MG63 (cell line): ENCODE results near the gene AGER. TPM values are rescaled to one million over a fixed set of nuclear protein-coding genes. Genes with fewer than 3 reads are reported as not detected.
A peak's percentile ranks its signal among the peaks of the same experiment; 100 is the strongest.
"Not testable (repeated sequence)": the region's sequence is repeated elsewhere in the genome, so short reads cannot be mapped to it uniquely, and the experiment has no call there.

Experiments used
- DNase-seq: peaks from one replicate; pipeline ENCODE4 v3.0.0-alpha.2; 2020
- H3K27me3 ChIP-seq: fragments of 250-450 bp; sonication (Bioruptor Pico); 2 replicates; pipeline ENCODE4 v1.5.1; 2020; ENCODE audit warnings: mild to moderate bottlenecking, moderate library complexity
- H3K36me3 ChIP-seq: fragments of 250-450 bp; sonication (Bioruptor Pico); 2 replicates; pipeline ENCODE4 v1.5.1; 2020; ENCODE audit warnings: mild to moderate bottlenecking, moderate library complexity
- H3K4me3 ChIP-seq: fragments of 250-450 bp; sonication (Bioruptor Pico); 2 replicates; pipeline ENCODE4 v1.5.1; 2020; ENCODE audit warnings: mild to moderate bottlenecking, moderate library complexity
- H3K9me3 ChIP-seq: fragments of 250-450 bp; sonication (Bioruptor Pico); 2 replicates; pipeline ENCODE4 v1.5.1; 2020; ENCODE audit warnings: mild to moderate bottlenecking, moderate library complexity
- total RNA-seq: library from RNA; depleted of rRNA; stranded (reverse); fragments of >200 nt; shearing (Covaris generic); gene quantifications from 2 replicates; pipeline ENCODE4 v1.2.3, GENCODE V29; 2014; ENCODE audit warnings: low replicate concordance

Gene AGER
- total RNA-seq, 1 experiment from 2014 or later = 1.4 TPM

GRCh38 chr6:32190911-32191677, 7.0 kb upstream of the AGER start:
- no peak overlapping the region for H3K4me3 ChIP-seq
- H3K27me3 ChIP-seq = no peaks in the 10 kb centered on the region
- H3K36me3 ChIP-seq = peaks cover 5% of the 10 kb centered on the region; the same call in 1 of the 2 replicates
- DNase-seq = no peak
- no peaks in the 10 kb centered on the region for H3K9me3 ChIP-seq

DNA sequence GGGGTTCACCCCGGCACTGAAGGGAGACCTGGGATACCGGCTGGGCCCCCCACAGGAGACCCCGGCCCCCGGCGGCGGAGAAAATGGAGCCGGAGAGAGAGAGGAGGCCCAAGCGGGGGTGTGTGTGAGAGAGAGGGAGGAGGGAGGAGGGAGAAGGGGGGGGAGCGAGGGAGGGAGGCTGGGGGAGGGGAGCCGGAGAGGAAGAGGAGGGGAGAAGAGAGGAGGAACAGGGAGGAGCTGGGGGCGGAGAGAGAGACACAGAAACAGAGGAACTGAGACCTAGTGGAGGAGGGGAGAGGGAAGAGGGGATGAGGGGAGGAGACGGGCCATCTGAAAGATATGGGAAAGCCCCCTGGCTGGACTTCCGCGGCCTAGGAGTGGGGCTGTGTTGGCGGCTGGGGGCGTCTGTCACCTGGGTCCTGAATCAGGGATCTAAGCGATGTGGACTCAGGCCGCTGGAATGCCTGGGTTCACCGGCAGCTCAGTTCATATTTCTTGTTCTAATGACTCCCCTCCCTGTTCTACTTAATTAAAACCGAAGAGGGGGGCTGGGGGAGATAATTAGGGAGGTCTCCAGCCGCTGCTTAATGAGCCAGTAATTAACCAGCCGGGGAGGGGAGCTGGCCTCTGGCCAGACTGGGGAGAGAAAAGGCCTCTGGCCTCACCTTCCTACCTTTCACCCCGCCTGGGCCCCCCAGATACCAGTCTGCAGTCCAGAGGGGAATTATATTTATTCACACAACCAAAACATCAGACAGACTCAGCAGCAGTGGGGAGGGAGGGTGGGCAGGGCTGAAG, 6.2 kb upstream of the AGER start, which contains the start of gene PBX2:
TSS of gene PBX2 (minus strand) at position 149 of the 798 bp plus-strand sequence. CDS start 287 bp downstream, outside the sequence.
- H3K9me3 ChIP-seq = no peaks in the 10 kb centered on the region
- peak within 1 kb of the TSS; percentile 59 for H3K4me3 ChIP-seq
- peak; percentile 83 for DNase-seq
- H3K36me3 ChIP-seq = peaks cover 5% of the 10 kb centered on the region; the same call in 1 of the 2 replicates
- no peaks in the 10 kb centered on the region for H3K27me3 ChIP-seq

DNA sequence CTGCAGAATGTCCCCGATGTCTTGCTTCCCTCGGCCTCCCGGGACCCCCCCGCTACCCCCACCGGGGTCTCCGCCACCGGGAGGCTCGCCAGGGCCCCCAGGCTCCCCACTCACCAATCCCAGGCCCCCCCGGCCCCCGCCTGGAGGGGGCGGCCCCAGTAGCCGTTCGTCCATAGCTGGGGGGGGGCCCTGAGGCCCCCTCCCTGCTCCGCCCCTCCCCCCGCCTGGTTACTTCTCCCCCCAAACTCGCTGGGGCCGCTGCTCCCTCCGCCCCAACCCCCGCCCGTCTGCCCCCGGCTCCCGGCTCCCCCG, 5.6 kb upstream of the AGER start:
- Histone ChIP-seq H3K27me3 (no peaks in the 10 kb centered on the region), H3K9me3 (no peaks in the 10 kb centered on the region), H3K4me3 (peak overlapping the region; percentile 59), H3K36me3 (peaks cover 5% of the 10 kb centered on the region; the same call in 1 of the 2 replicates)
- no peak for DNase-seq

DNA sequence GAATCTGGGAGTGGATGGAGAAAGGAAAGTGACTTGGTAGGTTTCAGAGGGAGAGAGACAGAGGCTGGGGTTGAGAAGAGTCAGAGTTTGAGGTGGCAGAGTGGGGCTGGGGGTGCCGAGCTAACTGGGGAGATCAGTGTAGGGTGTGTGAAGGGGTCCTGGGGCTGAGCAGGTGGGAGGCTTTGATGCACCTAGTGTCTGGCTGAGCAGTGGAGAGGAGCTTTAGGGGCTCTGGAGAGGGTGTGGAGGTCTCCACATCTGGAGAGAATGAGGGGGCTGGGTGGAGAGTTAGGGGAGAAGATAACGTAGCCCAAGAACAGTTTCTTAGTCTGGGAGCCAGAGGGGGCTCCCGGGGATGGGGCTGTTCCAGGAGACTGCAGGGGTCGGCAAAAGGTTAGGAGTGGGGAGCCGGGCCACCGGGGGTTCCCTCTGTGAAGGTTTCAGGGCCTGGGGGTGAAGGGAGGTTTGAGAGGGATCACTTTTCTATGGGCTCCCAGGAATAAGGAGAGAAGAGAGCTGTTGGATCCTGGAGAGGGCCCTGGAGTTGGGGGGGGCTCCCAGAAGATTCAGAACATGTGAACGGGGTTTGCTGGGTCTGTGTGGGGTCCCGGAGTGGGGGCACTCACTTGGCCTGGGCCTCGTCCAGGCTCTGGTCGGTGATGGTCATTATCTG, 5.2 kb upstream of the AGER start:
- H3K9me3 ChIP-seq = no peaks in the 10 kb centered on the region
- no peak for DNase-seq
- H3K27me3 ChIP-seq = no peaks in the 10 kb centered on the region
- H3K36me3 ChIP-seq = peaks cover 5% of the 10 kb centered on the region; the same call in 1 of the 2 replicates
- H3K4me3 ChIP-seq = peak overlapping the region; percentile 59

GRCh38 chr6:32188381-32189068, 4.5 kb upstream of the AGER start:
- H3K4me3 ChIP-seq = peak overlapping the region; percentile 59
- DNase-seq = no peak
- H3K9me3 ChIP-seq = no peaks in the 10 kb centered on the region
- no peaks in the 10 kb centered on the region for H3K27me3 ChIP-seq
- peaks cover 5% of the 10 kb centered on the region; the same call in 1 of the 2 replicates for H3K36me3 ChIP-seq

DNA sequence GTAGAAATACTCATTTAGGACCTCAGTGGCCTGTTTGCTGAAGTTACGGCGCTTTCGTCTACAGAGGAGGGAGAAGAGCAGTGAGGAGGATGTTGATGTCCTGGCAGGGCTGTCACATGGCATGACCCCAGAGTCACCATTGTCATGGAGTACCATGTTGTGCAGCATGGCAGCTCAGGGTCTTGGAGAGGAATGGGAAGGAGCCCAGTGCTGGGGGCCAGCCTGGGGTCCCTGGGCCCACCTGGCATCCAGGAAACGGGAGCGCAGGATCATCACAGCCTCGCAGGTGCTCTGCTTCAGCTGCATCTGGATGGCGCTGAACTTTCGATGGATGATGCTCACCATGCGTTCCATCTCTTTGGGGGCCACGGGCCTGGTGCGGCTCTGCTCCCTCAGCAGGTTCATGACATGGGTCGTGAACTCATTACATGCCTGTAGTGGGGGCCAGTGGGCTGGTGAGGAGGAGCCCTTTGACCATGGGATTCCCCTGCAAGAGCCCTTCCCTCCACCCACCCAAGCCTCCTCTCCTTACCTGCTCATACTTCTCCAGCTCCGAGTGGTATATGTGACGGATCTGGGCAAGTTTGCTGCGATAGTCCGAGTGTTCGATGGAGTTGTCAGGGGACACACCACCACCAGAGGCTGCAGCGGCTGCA, 3.8 kb upstream of the AGER start:
- not testable (repeated sequence) for H3K4me3 ChIP-seq

GRCh38 chr6:32187009-32187709, 3.1 kb upstream of the AGER start:
- Histone ChIP-seq H3K27me3 (no peaks in the 10 kb centered on the region), H3K36me3 (peaks cover 5% of the 10 kb centered on the region; the same call in 1 of the 2 replicates), H3K4me3 (no peak overlapping the region), H3K9me3 (no peaks in the 10 kb centered on the region)
- DNase-seq = no peak

More for the DNA sequence above, 3.8 kb upstream of the AGER start:
- not testable (repeated sequence) for DNase-seq, H3K27me3 ChIP-seq, H3K36me3 ChIP-seq, H3K9me3 ChIP-seq

DNA sequence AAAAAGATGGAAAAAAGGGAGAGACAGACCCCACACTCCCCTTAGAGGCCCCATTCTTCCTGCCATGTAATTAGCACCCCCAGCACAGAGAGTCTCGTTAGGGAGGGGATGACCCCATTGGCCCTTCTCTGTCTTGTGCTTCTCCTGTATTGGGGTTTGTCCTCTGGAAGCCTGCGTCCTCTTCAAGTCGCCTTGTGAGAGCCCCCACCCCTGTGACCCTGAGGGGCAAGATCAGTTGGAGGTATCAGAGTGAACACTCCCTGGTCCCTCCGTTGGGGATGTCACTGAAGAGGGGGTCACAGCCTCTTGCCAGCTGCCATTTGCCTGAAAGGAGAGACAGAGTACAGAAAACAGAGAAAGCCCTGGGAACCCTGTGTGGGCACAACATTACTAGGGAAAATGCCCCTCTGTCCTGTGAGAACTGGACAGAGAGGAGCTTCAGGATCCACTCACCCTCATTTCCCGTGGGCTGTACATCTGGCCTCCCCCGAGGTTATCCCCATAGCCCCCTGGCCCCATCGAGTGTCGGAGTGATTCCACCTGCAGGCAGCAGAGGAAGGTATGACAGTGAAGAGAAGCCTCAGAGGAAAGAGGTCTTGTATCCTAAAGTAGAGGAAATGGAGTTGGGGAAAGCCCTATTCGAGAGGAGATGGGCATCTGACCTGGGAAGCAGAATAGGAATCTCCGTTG, 2.2 kb upstream of the AGER start:
- H3K4me3 ChIP-seq, DNase-seq, H3K36me3 ChIP-seq, H3K27me3 ChIP-seq, H3K9me3 ChIP-seq: not testable (repeated sequence)

DNA sequence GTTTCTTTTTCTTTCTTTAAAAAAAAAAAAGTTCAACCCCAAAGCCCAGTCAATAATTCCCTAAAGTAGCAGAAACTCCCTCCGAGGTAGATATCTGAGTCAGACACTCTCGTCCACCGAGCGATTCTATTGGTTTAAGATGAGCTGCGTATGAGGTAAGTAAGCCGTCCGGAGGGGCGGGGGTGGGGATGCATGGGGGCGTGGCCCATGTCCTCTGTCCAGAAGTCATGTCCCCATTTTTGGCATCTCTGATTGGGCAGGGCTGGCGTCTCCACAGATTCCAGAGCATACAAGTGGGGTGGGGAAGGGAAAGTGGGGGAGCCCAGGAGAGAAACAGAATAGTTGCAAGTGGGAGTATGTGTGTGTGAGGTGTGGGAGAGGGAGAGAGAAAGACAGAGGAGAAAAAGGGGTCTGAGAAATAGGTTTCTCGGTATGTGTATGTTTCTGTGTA, 1.7 kb upstream of the AGER start:
- not testable (repeated sequence) for DNase-seq, H3K36me3 ChIP-seq, H3K9me3 ChIP-seq, H3K27me3 ChIP-seq, H3K4me3 ChIP-seq

DNA sequence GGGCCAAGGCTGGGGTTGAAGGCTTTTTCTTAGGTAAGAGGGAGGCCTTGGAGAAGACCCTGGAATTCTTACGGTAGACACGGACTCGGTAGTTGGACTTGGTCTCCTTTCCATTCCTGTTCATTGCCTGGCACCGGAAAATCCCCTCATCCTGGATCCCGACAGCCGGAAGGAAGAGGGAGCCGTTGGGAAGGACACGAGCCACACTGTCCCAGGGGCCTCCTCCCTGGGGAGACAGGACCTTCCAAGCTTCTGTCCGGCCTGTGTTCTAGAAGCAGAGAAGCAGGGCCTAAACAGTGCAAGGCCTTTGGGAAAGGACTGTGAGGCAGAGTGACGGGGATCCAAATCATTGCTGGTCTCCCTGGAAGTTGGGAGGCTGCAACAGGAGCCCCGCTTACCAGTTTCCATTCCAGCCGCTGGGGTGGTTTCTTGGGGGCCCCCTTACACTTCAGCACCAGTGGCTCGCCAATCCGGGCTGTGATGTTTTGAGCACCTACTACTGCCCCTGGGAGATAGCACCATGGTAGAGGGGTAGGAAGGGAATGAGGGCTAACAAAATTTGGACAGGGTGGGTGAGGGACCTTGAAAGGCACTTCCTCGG, 470 bp downstream of the AGER start:
- H3K36me3 ChIP-seq = peaks cover 5% of the 10 kb centered on the region; the same call in 1 of the 2 replicates
- DNase-seq = no peak
- no peaks in the 10 kb centered on the region for H3K9me3 ChIP-seq

GRCh38 chr6:32183030-32183429, 1.0 kb downstream of the AGER start:
- H3K4me3 ChIP-seq = no peak overlapping the region
- H3K27me3 ChIP-seq = no peaks in the 10 kb centered on the region
- H3K36me3 ChIP-seq = peaks cover 5% of the 10 kb centered on the region; the same call in 1 of the 2 replicates
- no peaks in the 10 kb centered on the region for H3K9me3 ChIP-seq
- no peak for DNase-seq

More for the DNA sequence above, 470 bp downstream of the AGER start:
- H3K27me3 ChIP-seq = no peaks in the 10 kb centered on the region
- no peak overlapping the region for H3K4me3 ChIP-seq

- DNase-seq = no peak
- Histone ChIP-seq H3K27me3 (no peaks in the 10 kb centered on the region), H3K36me3 (peaks cover 5% of the 10 kb centered on the region; the same call in 1 of the 2 replicates), H3K4me3 (no peak overlapping the region), H3K9me3 (no peaks in the 10 kb centered on the region)
Measured at GRCh38 chr6:32182555-32182981, 1.5 kb downstream of the AGER start.

DNA sequence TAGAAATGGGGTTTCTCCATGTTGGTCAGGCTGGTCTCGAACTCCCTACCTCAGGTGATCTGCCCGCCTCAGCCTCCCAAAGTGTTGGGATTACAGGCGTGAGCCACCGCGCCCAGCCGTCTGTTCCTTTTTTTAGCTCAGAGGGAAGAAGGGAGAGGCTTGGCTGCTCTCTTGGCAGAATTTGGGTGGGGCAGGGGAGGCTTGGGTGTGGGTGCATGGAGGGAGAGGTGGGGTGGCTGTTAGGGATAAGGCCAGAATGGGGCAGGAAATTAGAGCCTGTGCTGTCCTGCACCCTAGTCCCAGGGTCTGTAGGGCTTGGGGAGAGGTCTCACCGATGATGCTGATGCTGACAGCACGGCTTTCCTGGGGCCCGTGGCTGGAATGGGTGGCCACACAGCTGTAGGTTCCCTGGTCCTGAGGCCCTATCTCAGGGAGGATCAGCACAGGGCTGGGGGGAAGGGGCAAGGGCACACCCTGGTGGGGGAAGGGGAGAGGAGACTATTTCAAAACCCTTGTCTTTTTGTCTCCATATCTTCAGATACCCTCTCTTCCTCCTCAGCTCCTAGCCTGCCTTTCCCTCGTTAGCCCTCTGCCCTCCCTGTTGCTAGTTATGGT, 2.0 kb downstream of the AGER start:
- DNase-seq = no peak
- Histone ChIP-seq H3K9me3 (no peaks in the 10 kb centered on the region), H3K4me3 (no peak overlapping the region), H3K27me3 (no peaks in the 10 kb centered on the region), H3K36me3 (peaks cover 4% of the 10 kb centered on the region; the same call in 1 of the 2 replicates)

DNA sequence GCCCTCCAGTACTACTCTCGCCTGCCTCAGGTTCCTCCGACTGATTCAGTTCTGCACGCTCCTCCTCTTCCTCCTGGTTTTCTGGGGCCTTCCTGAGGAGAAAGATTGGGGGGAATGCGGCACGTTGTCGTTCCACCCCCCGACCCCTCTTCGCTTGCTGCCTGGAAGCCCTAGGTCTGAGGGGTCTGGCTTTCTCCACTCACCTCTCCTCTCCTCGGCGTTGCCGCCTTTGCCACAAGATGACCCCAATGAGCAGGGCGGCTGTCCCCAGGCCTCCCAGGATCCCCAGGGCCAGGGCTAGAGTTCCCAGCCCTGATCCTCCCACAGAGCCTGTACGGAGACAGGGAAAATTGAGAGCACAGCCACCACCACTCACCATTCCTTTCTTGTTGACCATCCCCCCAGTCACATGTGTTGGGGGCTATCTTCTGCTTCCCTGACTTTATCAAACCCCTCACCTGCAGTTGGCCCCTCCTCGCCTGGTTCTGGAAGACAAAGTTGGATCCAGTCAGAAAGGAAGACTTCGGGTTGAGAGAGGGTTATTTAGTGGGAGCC, 2.8 kb downstream of the AGER start:
- H3K9me3 ChIP-seq = no peaks in the 10 kb centered on the region
- no peak for DNase-seq
- H3K36me3 ChIP-seq = no peaks in the 10 kb centered on the region
- no peak overlapping the region for H3K4me3 ChIP-seq
- H3K27me3 ChIP-seq = no peaks in the 10 kb centered on the region
